Right lobe of liver (tissue), 6 donors: ENCODE results near the gene C1orf74. TPM values are rescaled to one million over a fixed set of nuclear protein-coding genes. Genes with fewer than 3 reads are reported as not detected.

Experiments used
- ATAC-seq, 4 donors: fragments of 200-7000 bp; cut with Tn5 transposase; one replicate each; pipeline ENCODE4 v1.9.1; 2020; ENCODE audit warnings: mild to moderate bottlenecking in 4 of 4, moderate library complexity in 4 of 4
- DNase-seq, 3 donors: peaks; one replicate each; pipeline ENCODE4 v3.0.0-alpha.2; 2020
- H3K27ac ChIP-seq, 3 donors: fragments of 200-600 bp; one replicate each; pipeline ENCODE4 v1.8.0; 2022
- H3K27me3 ChIP-seq, 2 donors: fragments of 200-600 bp; one replicate each; pipeline ENCODE4 v1.8.0; 2022
- H3K36me3 ChIP-seq, 4 donors: fragments of 200-600 bp; sonication (generic) in 1 of 4; one replicate each; pipeline versions ENCODE4 v1.5.1 to v1.8.0; 2017 to 2022; ENCODE audit warnings: control low read depth in 1 of 4
- H3K4me1 ChIP-seq, 4 donors: fragments of 200-600 bp; sonication (generic) in 1 of 4; one replicate each; pipeline versions ENCODE4 v1.5.1 to v1.8.0; 2017 to 2022; ENCODE audit warnings: control low read depth in 1 of 4
- H3K4me3 ChIP-seq, 3 donors: fragments of 200-600 bp; one replicate each; pipeline ENCODE4 v1.8.0; 2022
- H3K9me3 ChIP-seq, 4 donors: fragments of 200-600 bp; sonication (generic) in 1 of 4; one replicate each; pipeline versions ENCODE4 v1.5.1 to v1.8.0; 2017 to 2022; ENCODE audit warnings: control low read depth in 1 of 4
- POLR2A ChIP-seq: fragments of 450-650 bp; IDR thresholded peaks from one replicate; pipeline ENCODE4 v1.6.1; 2017; ENCODE audit warnings: antibody characterized with exemption, mild to moderate bottlenecking
- WGBS: methylation state at CpG from one replicate; pipeline ENCODE4 v1.1.6; 2018; ENCODE audit warnings: low coverage, low lambda C conversion rate; ENCODE audit not compliant: insufficient coverage; ENCODE audit errors: missing lambda C conversion rate; 5-methylcytosine and 5-hydroxymethylcytosine counted together
- intact Hi-C, 2 donors: fragments of 100-400 bp; cut with DNase I; formaldehyde crosslinking; loops; one replicate each; pipeline versions ENCODE4 v1.11.2 to v1.14.1; 2022
- total RNA-seq, 6 experiments: library from RNA; depleted of rRNA in 2 of 6; stranded (reverse); fragments of >200 nt in 2 of 6; fragmentation: NEBNext Ultra II Directional in 3 of 6; extraction: Animal tissue kit (Norgen Biotek cat#: 25700) in 3 of 6; gene quantifications; one replicate each; pipeline versions ENCODE4 v1.1.0 to v1.2.4, GENCODE V29; 2016 to 2023
- TF ChIP-seq, protein P1 (sequence below), 4 donors: fragments of 200-600 bp in 3 of 4; fragments of 450-650 bp in 1 of 4; IDR thresholded peaks; one replicate each; pipeline versions ENCODE4 v1.5.1 to v1.8.0; 2016 to 2022; ENCODE audit warnings: antibody characterized with exemption in 4 of 4, mild to moderate bottlenecking in 2 of 4
- donor health status: DM: no; HTN: yes; CAD: no.
- donor health status: DM: no; HTN: no; CAD: no.
- donor health status: DM: no; HTN: no; CAD: no.
- donor health status: DM: no; HTN: yes; CAD: no.
- donor health status: DM: no; HTN: yes; CAD: no.

The C1orf74 gene
- total RNA-seq, 6 experiments from 2014 or later = 0.81 to 1.6 (median 1.0) TPM

DNA sequence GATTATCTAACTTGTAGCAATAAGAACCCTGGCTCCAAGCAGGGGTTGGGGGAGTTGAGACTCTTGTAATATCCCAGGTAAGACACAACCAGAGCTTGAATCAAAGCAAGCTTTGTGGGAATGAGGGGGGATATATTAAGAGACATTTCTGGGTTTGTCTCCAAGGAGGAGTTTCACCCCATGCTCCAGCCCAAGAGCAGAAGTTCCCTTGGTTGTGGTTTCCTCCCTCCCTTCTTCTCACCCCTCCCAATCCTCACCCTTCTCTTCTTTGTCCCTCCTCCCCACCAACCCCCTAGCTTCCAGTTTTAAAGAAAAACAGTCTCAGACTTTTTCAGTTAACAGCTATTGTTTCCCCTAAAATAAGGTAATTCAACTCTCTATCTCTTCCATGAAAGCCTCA is 16.7 kb downstream of the C1orf74 start:
- H3K36me3 ChIP-seq = no peaks in the 10 kb centered on the region
- H3K27me3 ChIP-seq = no peaks in the 10 kb centered on the region
- peaks cover 0 to 4% (median 0%) of the 10 kb centered on the region in 4 donors for H3K4me1 ChIP-seq
- intact Hi-C loops = loop anchor here in 1 of 2 donors (10.0 kb wide), 1 partner anchor 173 kb away; no protein-coding TSS in a partner anchor
- H3K4me3 ChIP-seq = no peak overlapping the region
- ATAC-seq = no peak
- TF ChIP-seq, protein P1, sequence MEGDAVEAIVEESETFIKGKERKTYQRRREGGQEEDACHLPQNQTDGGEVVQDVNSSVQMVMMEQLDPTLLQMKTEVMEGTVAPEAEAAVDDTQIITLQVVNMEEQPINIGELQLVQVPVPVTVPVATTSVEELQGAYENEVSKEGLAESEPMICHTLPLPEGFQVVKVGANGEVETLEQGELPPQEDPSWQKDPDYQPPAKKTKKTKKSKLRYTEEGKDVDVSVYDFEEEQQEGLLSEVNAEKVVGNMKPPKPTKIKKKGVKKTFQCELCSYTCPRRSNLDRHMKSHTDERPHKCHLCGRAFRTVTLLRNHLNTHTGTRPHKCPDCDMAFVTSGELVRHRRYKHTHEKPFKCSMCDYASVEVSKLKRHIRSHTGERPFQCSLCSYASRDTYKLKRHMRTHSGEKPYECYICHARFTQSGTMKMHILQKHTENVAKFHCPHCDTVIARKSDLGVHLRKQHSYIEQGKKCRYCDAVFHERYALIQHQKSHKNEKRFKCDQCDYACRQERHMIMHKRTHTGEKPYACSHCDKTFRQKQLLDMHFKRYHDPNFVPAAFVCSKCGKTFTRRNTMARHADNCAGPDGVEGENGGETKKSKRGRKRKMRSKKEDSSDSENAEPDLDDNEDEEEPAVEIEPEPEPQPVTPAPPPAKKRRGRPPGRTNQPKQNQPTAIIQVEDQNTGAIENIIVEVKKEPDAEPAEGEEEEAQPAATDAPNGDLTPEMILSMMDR (IDR thresholded peaks at IDR 0.05) = no peak
- no peak for TF ChIP-seq POLR2A
- DNase-seq = no peak
- no peaks in the 10 kb centered on the region for H3K9me3 ChIP-seq
- H3K27ac ChIP-seq = peak overlapping the region in 1 of 3 donors; percentile 29

DNA sequence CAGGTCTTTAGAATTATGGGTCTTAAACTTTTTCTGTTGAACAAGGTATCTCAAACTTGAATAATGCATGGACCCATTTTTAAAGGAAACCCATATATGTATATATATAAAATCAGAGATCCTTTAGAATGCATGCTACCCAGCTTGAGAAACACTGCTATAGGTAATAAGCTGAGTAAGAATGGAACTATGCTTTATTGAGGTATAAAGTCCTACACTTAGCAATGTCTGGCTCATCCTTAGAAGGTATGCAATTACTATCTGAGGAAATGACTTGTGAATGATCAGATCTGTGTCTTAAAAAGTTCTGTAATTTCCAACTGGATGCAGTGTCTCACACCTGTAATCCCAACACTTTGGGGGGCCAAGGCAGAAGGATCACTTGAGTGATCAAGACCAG is 17.3 kb downstream of the C1orf74 start:
- Histone ChIP-seq H3K4me1 (peaks cover 0 to 4% (median 0%) of the 10 kb centered on the region in 4 donors), H3K4me3 (no peak overlapping the region), H3K9me3 (no peaks in the 10 kb centered on the region), H3K27me3 (no peaks in the 10 kb centered on the region), H3K36me3 (no peaks in the 10 kb centered on the region), H3K27ac (no peak overlapping the region)
- TF ChIP-seq, protein P1 (IDR thresholded peaks at IDR 0.05) = no peak
- TF ChIP-seq POLR2A = no peak
- DNase-seq (no peak), ATAC-seq (no peak)
- intact Hi-C loops = loop anchor here in 1 of 2 donors (10.0 kb wide), 1 partner anchor 172 kb away; no protein-coding TSS in a partner anchor

DNA sequence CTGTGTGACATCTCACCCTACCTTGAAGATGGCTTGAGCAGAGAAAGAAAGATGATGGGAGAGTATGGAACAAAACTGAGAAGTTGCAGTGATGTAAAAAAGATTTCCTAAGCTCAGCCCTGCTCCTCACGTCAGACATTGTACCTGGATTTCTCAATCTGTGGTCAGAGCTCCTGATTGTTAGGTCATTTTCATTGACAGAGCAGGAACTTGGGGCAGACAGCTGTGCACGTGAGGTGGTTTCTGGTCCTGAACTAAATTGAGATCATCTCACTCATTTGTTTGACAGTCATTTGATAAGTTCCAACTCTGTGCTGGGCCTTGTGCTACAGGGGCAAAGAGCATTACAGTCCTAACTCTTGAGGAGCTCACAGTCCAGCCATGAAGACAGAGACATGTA is 18.3 kb downstream of the C1orf74 start:
- peak in 2 of 4 donors; percentile 28 to 45 for ATAC-seq
- whole genome bisulfite sequencing = 11% methylated on average over 2 of the region's 2 CpGs
- intact Hi-C loops = loop anchor here in 1 of 2 donors (10.0 kb wide), 1 partner anchor 171 kb away; no protein-coding TSS in a partner anchor
- Histone ChIP-seq H3K36me3 (no peaks in the 10 kb centered on the region), H3K27me3 (no peaks in the 10 kb centered on the region), H3K4me3 (no peak overlapping the region), H3K9me3 (no peaks in the 10 kb centered on the region), H3K4me1 (peaks cover 0 to 4% (median 0%) of the 10 kb centered on the region in 4 donors), H3K27ac (no peak overlapping the region)
- TF ChIP-seq, protein P1 (IDR thresholded peaks at IDR 0.05) = no peak
- no peak for TF ChIP-seq POLR2A
- no peak for DNase-seq

DNA sequence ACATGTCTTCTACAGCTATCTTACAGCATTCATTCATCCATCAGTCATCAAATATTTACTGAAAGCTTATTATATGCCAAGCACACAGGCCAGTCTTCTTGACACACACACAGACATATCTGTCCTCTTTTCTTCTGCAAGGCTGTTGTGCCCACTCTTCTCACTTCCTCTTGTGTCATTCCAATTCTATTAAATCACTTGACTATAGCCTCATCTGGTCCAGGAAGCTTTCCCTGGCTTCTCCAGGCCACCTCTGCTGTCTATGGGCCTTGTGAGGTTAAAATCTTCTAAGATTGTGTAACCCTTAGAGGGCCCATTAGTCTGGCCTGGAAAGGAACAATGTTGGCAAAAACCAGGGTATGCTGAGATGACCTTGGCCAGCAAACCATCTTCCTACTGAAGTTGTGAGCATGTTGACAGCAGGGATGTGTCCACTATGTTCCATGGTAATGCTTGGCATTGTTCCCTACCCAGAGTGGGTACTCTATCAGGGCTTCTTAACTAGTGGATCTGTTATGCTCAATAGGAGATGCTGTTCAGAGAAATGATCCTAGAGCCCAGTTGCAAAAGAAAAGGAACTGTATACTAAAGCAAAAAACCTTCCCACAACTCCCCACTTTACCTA is 23.2 kb downstream of the C1orf74 start:
- no peak overlapping the region for H3K4me3 ChIP-seq
- DNase-seq = no peak
- intact Hi-C loops = loop anchor here in 1 of 2 donors (10.0 kb wide), 1 partner anchor 166 kb away; no protein-coding TSS in a partner anchor
- H3K27me3 ChIP-seq = no peaks in the 10 kb centered on the region
- H3K36me3 ChIP-seq = no peaks in the 10 kb centered on the region
- H3K27ac ChIP-seq = no peak overlapping the region
- ATAC-seq = no peak
- no peaks in the 10 kb centered on the region for H3K4me1 ChIP-seq
- no peak for TF ChIP-seq POLR2A
- TF ChIP-seq, protein P1 (IDR thresholded peaks at IDR 0.05) = no peak
- H3K9me3 ChIP-seq = no peaks in the 10 kb centered on the region
